Measurements from ENCODE around the gene PSMD3. TPM values are rescaled to one million over a fixed set of nuclear protein-coding genes. Genes with fewer than 3 reads are reported as not detected.

PSMD3 gene
- total and polyA plus RNA-seq, 4 donors = 30.7 to 80.7 (median 66.3) TPM

DNA sequence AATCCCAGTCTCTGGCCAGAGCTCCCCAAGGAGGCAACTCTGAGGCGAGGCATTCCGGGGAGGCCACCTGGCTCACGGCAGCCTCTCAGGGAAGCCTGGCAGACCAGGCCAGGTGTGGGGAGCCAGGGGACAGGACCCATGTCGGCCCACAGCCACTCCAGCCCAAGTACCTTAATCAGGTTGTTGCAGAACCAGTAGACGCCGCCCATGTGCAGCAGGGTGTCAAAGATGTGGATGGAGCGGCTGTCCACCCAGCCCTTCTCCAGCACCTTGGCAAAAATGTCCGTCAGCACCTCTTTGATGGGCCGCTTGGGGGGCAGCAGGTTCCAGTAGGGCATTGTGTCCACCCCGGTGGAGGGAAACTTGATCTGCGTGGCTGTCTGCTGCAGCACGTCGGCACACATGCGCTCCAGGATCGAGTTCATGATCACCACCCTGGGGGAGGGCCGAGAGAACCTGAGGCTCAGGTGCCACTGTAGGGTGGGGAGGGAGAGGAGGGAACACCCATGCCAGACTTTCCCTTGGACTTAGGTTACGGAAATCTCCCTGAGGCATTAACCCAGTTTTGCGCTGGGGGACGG is 42.4 kb downstream of the PSMD3 start:
- H3K9ac ChIP-seq (ENCODE audit: low read depth in 1 of 2, low read length in 2 of 2) = no peak overlapping the region
- 85% methylated on average over 19 of the region's 19 CpGs for WGBS
- no peak for DNase-seq (ENCODE audit: low spot score)
- TF ChIP-seq, protein P1, sequence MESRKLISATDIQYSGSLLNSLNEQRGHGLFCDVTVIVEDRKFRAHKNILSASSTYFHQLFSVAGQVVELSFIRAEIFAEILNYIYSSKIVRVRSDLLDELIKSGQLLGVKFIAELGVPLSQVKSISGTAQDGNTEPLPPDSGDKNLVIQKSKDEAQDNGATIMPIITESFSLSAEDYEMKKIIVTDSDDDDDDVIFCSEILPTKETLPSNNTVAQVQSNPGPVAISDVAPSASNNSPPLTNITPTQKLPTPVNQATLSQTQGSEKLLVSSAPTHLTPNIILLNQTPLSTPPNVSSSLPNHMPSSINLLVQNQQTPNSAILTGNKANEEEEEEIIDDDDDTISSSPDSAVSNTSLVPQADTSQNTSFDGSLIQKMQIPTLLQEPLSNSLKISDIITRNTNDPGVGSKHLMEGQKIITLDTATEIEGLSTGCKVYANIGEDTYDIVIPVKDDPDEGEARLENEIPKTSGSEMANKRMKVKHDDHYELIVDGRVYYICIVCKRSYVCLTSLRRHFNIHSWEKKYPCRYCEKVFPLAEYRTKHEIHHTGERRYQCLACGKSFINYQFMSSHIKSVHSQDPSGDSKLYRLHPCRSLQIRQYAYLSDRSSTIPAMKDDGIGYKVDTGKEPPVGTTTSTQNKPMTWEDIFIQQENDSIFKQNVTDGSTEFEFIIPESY (IDR thresholded peaks at IDR 0.05) = no peak
- TF ChIP-seq, protein P2, sequence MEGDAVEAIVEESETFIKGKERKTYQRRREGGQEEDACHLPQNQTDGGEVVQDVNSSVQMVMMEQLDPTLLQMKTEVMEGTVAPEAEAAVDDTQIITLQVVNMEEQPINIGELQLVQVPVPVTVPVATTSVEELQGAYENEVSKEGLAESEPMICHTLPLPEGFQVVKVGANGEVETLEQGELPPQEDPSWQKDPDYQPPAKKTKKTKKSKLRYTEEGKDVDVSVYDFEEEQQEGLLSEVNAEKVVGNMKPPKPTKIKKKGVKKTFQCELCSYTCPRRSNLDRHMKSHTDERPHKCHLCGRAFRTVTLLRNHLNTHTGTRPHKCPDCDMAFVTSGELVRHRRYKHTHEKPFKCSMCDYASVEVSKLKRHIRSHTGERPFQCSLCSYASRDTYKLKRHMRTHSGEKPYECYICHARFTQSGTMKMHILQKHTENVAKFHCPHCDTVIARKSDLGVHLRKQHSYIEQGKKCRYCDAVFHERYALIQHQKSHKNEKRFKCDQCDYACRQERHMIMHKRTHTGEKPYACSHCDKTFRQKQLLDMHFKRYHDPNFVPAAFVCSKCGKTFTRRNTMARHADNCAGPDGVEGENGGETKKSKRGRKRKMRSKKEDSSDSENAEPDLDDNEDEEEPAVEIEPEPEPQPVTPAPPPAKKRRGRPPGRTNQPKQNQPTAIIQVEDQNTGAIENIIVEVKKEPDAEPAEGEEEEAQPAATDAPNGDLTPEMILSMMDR (IDR thresholded peaks at IDR 0.05; ENCODE audit: low read depth, low read length, missing input control) = no peak
- no peak for TF ChIP-seq SP1 (IDR thresholded peaks at IDR 0.05)
- TF ChIP-seq NR2F2 (IDR thresholded peaks at IDR 0.05) = no peak
- no peak for TF ChIP-seq TAF1 (conservative IDR thresholded peaks at IDR 0.05)
- TF ChIP-seq HNF4G (IDR thresholded peaks at IDR 0.05) = no peak
- TF ChIP-seq, protein P3, sequence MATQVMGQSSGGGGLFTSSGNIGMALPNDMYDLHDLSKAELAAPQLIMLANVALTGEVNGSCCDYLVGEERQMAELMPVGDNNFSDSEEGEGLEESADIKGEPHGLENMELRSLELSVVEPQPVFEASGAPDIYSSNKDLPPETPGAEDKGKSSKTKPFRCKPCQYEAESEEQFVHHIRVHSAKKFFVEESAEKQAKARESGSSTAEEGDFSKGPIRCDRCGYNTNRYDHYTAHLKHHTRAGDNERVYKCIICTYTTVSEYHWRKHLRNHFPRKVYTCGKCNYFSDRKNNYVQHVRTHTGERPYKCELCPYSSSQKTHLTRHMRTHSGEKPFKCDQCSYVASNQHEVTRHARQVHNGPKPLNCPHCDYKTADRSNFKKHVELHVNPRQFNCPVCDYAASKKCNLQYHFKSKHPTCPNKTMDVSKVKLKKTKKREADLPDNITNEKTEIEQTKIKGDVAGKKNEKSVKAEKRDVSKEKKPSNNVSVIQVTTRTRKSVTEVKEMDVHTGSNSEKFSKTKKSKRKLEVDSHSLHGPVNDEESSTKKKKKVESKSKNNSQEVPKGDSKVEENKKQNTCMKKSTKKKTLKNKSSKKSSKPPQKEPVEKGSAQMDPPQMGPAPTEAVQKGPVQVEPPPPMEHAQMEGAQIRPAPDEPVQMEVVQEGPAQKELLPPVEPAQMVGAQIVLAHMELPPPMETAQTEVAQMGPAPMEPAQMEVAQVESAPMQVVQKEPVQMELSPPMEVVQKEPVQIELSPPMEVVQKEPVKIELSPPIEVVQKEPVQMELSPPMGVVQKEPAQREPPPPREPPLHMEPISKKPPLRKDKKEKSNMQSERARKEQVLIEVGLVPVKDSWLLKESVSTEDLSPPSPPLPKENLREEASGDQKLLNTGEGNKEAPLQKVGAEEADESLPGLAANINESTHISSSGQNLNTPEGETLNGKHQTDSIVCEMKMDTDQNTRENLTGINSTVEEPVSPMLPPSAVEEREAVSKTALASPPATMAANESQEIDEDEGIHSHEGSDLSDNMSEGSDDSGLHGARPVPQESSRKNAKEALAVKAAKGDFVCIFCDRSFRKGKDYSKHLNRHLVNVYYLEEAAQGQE (IDR thresholded peaks at IDR 0.05) = no peak
- TF ChIP-seq FOXA1 (IDR thresholded peaks at IDR 0.05) = no peak
- TF ChIP-seq, protein P4, sequence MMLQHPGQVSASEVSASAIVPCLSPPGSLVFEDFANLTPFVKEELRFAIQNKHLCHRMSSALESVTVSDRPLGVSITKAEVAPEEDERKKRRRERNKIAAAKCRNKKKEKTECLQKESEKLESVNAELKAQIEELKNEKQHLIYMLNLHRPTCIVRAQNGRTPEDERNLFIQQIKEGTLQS (IDR thresholded peaks at IDR 0.05) = no peak
- no peak for TF ChIP-seq FOXA2 (IDR thresholded peaks at IDR 0.05)
- no peak for TF ChIP-seq RAD21 (IDR thresholded peaks at IDR 0.05)
- no peak for TF ChIP-seq GABPA (IDR thresholded peaks at IDR 0.05 in 1 of 2, conservative IDR thresholded peaks at IDR 0.05 in 1 of 2)
- TF ChIP-seq EGR1 (IDR thresholded peaks at IDR 0.05; ENCODE audit: low read depth in 2 of 2) = no peak
- TF ChIP-seq JUND (IDR thresholded peaks at IDR 0.05) = no peak
- TF ChIP-seq, protein P5, sequence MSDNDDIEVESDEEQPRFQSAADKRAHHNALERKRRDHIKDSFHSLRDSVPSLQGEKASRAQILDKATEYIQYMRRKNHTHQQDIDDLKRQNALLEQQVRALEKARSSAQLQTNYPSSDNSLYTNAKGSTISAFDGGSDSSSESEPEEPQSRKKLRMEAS (IDR thresholded peaks at IDR 0.05) = no peak
- TF ChIP-seq YY1 (IDR thresholded peaks at IDR 0.05) = no peak
- TF ChIP-seq RXRA (IDR thresholded peaks at IDR 0.05) = no peak
- no peak for TF ChIP-seq HNF4A (conservative IDR thresholded peaks at IDR 0.05)
- H3K27me3 ChIP-seq (ENCODE audit: control insufficient read depth in 4 of 4, insufficient read depth in 4 of 4, low read length in 3 of 4) = no peaks in the 10 kb centered on the region
- H3K36me3 ChIP-seq (ENCODE audit: control insufficient read depth in 4 of 4, insufficient read depth in 3 of 4, low read depth in 1 of 4, low read length in 3 of 4) = peaks cover 5 to 32% (median 14%) of the 10 kb centered on the region in 4 donors
- H3K4me1 ChIP-seq (ENCODE audit: control insufficient read depth in 4 of 4, insufficient read depth in 4 of 4, low read length in 3 of 4) = peaks cover 2 to 20% (median 7%) of the 10 kb centered on the region in 4 donors
- H3K9me3 ChIP-seq (ENCODE audit: control insufficient read depth in 4 of 4, low read length in 3 of 4) = no peaks in the 10 kb centered on the region
- H3K27ac ChIP-seq (ENCODE audit: low read depth in 1 of 2, low read length in 2 of 2) = no peak overlapping the region
- H3K4me3 ChIP-seq (ENCODE audit: low read depth in 1 of 3, low read length in 3 of 3) = no peak overlapping the region
